Measurements from ENCODE around the gene PPP1R16B. TPM values are rescaled to one million over a fixed set of nuclear protein-coding genes. Genes with fewer than 3 reads are reported as not detected.

PPP1R16B gene
- total RNA-seq, 2 donors from 2014 or later: 7.3 to 8.9 TPM

DNA sequence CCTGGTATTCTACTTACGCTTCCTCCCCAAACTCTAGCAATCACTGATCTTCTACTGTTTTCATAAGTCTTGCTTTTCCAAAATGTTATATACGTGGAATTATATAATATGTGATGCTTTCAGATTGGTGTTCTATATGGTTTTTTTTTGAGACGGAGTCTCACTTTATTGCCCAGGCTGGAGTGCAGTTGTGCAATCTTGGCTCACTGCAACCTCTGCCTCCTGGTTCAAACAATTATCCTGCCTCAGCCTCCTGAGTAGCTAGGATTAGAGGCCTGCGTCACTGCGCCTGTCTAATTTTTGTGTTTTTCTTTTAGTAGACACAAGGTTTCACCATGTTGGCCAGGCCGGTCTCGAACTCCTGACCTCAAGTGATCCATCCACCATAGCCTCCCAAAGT is 109.9 kb downstream of the PPP1R16B start:
- DNase-seq (ENCODE audit: low spot score): no peak

DNA sequence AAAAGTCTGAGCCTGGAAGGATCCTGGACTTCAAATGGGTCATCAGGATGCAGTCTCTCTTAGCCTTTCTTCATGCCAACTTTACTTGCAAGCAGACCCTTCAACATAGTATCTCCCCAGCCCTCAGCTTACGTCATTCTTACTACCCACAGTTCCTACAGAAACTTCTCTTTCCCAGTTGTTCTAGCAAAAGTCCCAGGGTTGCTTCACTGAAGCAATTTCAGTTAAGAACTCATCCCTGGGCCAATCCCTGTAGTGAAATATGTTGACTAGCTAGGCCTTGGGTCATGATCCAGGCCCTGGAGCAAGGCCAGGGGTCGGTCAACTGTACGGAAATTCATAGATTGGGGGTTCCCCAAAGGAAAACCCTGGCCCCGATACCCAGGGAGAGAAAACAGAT is 112.2 kb downstream of the PPP1R16B start:
- ATAC-seq (ENCODE audit: insufficient number of reproducible peaks, low FRiP score, low read depth) (no peak), DNase-seq (ENCODE audit: low spot score) (no peak)
- no peaks in the 10 kb centered on the region for H3K4me1 ChIP-seq (ENCODE audit: control insufficient read depth in 1 of 2, low read depth in 2 of 2)
- no peaks in the 10 kb centered on the region for H3K27me3 ChIP-seq (replicated peaks; ENCODE audit: insufficient read depth)
- TF ChIP-seq, protein P1, sequence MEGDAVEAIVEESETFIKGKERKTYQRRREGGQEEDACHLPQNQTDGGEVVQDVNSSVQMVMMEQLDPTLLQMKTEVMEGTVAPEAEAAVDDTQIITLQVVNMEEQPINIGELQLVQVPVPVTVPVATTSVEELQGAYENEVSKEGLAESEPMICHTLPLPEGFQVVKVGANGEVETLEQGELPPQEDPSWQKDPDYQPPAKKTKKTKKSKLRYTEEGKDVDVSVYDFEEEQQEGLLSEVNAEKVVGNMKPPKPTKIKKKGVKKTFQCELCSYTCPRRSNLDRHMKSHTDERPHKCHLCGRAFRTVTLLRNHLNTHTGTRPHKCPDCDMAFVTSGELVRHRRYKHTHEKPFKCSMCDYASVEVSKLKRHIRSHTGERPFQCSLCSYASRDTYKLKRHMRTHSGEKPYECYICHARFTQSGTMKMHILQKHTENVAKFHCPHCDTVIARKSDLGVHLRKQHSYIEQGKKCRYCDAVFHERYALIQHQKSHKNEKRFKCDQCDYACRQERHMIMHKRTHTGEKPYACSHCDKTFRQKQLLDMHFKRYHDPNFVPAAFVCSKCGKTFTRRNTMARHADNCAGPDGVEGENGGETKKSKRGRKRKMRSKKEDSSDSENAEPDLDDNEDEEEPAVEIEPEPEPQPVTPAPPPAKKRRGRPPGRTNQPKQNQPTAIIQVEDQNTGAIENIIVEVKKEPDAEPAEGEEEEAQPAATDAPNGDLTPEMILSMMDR (IDR thresholded peaks at IDR 0.05): no peak
- no peak overlapping the region for H3K4me3 ChIP-seq
- H3K36me3 ChIP-seq: no peaks in the 10 kb centered on the region
- no peak overlapping the region for H3K27ac ChIP-seq
- H3K9me3 ChIP-seq: no peaks in the 10 kb centered on the region

More for the DNA sequence above, 109.9 kb downstream of the PPP1R16B start:
- H3K27ac ChIP-seq: no peak overlapping the region
- TF ChIP-seq, protein P1 (IDR thresholded peaks at IDR 0.05): no peak
- H3K4me3 ChIP-seq: no peak overlapping the region
- no peaks in the 10 kb centered on the region for H3K36me3 ChIP-seq
- H3K27me3 ChIP-seq (replicated peaks; ENCODE audit: insufficient read depth): no peaks in the 10 kb centered on the region
- no peak for ATAC-seq (ENCODE audit: insufficient number of reproducible peaks, low FRiP score, low read depth)
- no peaks in the 10 kb centered on the region for H3K4me1 ChIP-seq (ENCODE audit: control insufficient read depth in 1 of 2, low read depth in 2 of 2)
- no peaks in the 10 kb centered on the region for H3K9me3 ChIP-seq

DNA sequence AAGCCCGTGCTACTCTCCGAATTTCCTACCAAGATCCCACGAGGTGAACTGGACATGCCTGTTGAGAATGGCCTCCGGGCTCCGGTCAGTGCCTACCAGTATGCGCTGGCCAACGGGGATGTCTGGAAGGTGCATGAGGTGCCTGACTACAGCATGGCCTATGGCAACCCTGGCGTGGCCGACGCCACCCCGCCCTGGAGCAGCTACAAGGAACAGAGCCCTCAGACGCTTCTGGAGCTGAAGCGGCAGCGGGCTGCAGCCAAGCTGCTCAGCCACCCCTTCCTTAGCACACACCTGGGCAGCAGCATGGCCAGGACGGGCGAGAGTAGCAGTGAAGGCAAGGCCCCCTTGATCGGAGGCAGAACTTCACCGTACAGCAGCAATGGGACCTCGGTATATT is 112.7 kb downstream of the PPP1R16B start:
- H3K27ac ChIP-seq: no peak overlapping the region
- no peaks in the 10 kb centered on the region for H3K36me3 ChIP-seq
- H3K9me3 ChIP-seq: no peaks in the 10 kb centered on the region
- no peaks in the 10 kb centered on the region for H3K27me3 ChIP-seq (replicated peaks; ENCODE audit: insufficient read depth)
- H3K4me3 ChIP-seq: no peak overlapping the region
- DNase-seq (ENCODE audit: low spot score): no peak
- TF ChIP-seq, protein P1 (IDR thresholded peaks at IDR 0.05): no peak
- no peaks in the 10 kb centered on the region for H3K4me1 ChIP-seq (ENCODE audit: control insufficient read depth in 1 of 2, low read depth in 2 of 2)
- no peak for ATAC-seq (ENCODE audit: insufficient number of reproducible peaks, low FRiP score, low read depth)

DNA sequence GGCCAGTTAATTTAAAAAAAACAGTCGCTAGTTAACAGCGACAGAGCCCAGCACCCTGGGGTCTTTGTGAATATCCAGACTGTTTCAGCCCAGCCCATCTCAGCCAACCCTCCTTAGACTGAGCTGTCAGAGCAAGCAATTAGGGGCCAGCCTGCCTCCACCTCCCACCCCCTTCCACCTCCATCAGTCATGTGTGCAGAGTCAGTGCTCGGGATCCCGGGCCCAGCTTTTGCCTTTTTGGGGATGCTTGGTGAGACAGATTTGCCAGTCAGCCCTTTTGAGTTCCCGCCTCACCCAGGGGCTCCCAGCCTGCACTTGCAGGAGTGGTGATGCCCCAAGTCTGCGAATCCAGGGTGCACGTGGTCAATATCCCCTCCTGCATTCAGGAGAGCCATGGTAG is 114.2 kb downstream of the PPP1R16B start:
- no peak for DNase-seq (ENCODE audit: low spot score)
- Histone ChIP-seq H3K27ac (no peak overlapping the region), H3K9me3 (no peaks in the 10 kb centered on the region), H3K27me3 (replicated peaks; ENCODE audit: insufficient read depth) (no peaks in the 10 kb centered on the region), H3K36me3 (no peaks in the 10 kb centered on the region), H3K4me1 (ENCODE audit: control insufficient read depth in 1 of 2, low read depth in 2 of 2) (no peaks in the 10 kb centered on the region), H3K4me3 (no peak overlapping the region)
- ATAC-seq (ENCODE audit: insufficient number of reproducible peaks, low FRiP score, low read depth): no peak
- TF ChIP-seq, protein P1 (IDR thresholded peaks at IDR 0.05): no peak

DNA sequence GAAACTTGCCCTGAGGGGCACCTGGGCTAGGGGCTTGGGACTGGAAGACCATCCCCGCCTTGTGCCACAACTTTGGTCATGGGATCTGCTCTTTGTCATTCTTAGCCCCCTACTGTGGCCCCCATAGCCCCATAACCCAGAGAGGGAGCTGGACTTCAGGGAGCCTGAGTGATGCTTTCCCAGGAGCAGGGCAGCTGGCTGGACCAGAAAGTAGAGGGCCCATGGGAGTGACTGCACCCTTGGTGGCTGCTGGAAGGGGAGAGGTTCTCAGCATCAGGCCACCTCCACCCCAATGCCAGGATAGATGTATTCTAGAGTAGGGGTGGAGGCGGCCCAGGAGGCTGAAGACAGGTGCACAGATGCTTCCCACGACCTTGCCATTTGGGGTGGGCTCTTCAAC is 114.9 kb downstream of the PPP1R16B start:
- Histone ChIP-seq H3K4me1 (ENCODE audit: control insufficient read depth in 1 of 2, low read depth in 2 of 2) (no peaks in the 10 kb centered on the region), H3K27me3 (replicated peaks; ENCODE audit: insufficient read depth) (no peaks in the 10 kb centered on the region), H3K27ac (no peak overlapping the region), H3K4me3 (no peak overlapping the region), H3K36me3 (no peaks in the 10 kb centered on the region), H3K9me3 (no peaks in the 10 kb centered on the region)
- no peak for DNase-seq (ENCODE audit: low spot score)
- TF ChIP-seq, protein P1 (IDR thresholded peaks at IDR 0.05): no peak
- ATAC-seq (ENCODE audit: insufficient number of reproducible peaks, low FRiP score, low read depth): no peak

Measured in thoracic aorta (tissue), 2 donors.